ENCODE measurements around the gene POLR2M. TPM values are rescaled to one million over a fixed set of nuclear protein-coding genes. Genes with fewer than 3 reads are reported as not detected.

The POLR2M gene
- polyA plus RNA-seq, 1 donor from 2014 or later: 204 TPM

GRCh38 chr15:57675481-57676181, 30.9 kb upstream of the POLR2M start:
- H3K27me3 ChIP-seq (ENCODE audit: insufficient read depth, low read depth, low read length): no peaks in the 10 kb centered on the region
- no peak overlapping the region for H3K4me3 ChIP-seq (ENCODE audit: low read length)
- no peaks in the 10 kb centered on the region for H4K20me1 ChIP-seq (ENCODE audit: insufficient read depth)
- no peaks in the 10 kb centered on the region for H3K9me3 ChIP-seq (ENCODE audit: low read length)
- no peaks in the 10 kb centered on the region for H3K79me2 ChIP-seq (replicated peaks; ENCODE audit: insufficient read depth, low read length)
- no peaks in the 10 kb centered on the region for H3K9me2 ChIP-seq (ENCODE audit: insufficient read depth, low read length)
- no peaks in the 10 kb centered on the region for H3K36me3 ChIP-seq (ENCODE audit: insufficient read depth, low read length)
- no peak overlapping the region for H3K4me2 ChIP-seq (ENCODE audit: low read length)
- H3F3A ChIP-seq (ENCODE audit: insufficient read depth, low read length, poor library complexity, severe bottlenecking): no peaks in the 10 kb centered on the region
- no peak for TF ChIP-seq EP300 (conservative IDR thresholded peaks at IDR 0.05; ENCODE audit: poor library complexity, severe bottlenecking)
- TF ChIP-seq RAD21 (conservative IDR thresholded peaks at IDR 0.05): no peak
- TF ChIP-seq TAF1 (IDR thresholded peaks at IDR 0.05; ENCODE audit: low read depth): no peak
- TF ChIP-seq POLR2AphosphoS5 (IDR thresholded peaks at IDR 0.05): no peak
- TF ChIP-seq REST (IDR thresholded peaks at IDR 0.05; ENCODE audit: borderline replicate concordance): no peak
- TF ChIP-seq, protein P1, sequence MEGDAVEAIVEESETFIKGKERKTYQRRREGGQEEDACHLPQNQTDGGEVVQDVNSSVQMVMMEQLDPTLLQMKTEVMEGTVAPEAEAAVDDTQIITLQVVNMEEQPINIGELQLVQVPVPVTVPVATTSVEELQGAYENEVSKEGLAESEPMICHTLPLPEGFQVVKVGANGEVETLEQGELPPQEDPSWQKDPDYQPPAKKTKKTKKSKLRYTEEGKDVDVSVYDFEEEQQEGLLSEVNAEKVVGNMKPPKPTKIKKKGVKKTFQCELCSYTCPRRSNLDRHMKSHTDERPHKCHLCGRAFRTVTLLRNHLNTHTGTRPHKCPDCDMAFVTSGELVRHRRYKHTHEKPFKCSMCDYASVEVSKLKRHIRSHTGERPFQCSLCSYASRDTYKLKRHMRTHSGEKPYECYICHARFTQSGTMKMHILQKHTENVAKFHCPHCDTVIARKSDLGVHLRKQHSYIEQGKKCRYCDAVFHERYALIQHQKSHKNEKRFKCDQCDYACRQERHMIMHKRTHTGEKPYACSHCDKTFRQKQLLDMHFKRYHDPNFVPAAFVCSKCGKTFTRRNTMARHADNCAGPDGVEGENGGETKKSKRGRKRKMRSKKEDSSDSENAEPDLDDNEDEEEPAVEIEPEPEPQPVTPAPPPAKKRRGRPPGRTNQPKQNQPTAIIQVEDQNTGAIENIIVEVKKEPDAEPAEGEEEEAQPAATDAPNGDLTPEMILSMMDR (IDR thresholded peaks at IDR 0.05; ENCODE audit: poor library complexity, severe bottlenecking): no peak
- TF ChIP-seq MXI1 (conservative IDR thresholded peaks at IDR 0.05; ENCODE audit: poor library complexity, severe bottlenecking): no peak
- TF ChIP-seq SMC3 (conservative IDR thresholded peaks at IDR 0.05; ENCODE audit: poor library complexity): no peak
- TF ChIP-seq EZH2 (IDR thresholded peaks at IDR 0.05; ENCODE audit: borderline replicate concordance, insufficient read depth, low read length, poor library complexity, severe bottlenecking): no peak
- no peak overlapping the region for H3K27ac ChIP-seq (ENCODE audit: low read length)
- no peak overlapping the region for H2AFZ ChIP-seq (ENCODE audit: low read depth, low read length)
- H3K9ac ChIP-seq (ENCODE audit: low read length): no peak overlapping the region

GRCh38 chr15:57676585-57676984, 29.9 kb upstream of the POLR2M start:
- Histone ChIP-seq H3K9me3 (ENCODE audit: low read length) (no peaks in the 10 kb centered on the region), H3K36me3 (ENCODE audit: insufficient read depth, low read length) (no peaks in the 10 kb centered on the region), H3K9me2 (ENCODE audit: insufficient read depth, low read length) (no peaks in the 10 kb centered on the region), H4K20me1 (ENCODE audit: insufficient read depth) (no peaks in the 10 kb centered on the region), H3K4me3 (ENCODE audit: low read length) (no peak overlapping the region), H3K27ac (ENCODE audit: low read length) (no peak overlapping the region), H3K9ac (ENCODE audit: low read length) (no peak overlapping the region), H3F3A (ENCODE audit: insufficient read depth, low read length, poor library complexity, severe bottlenecking) (no peaks in the 10 kb centered on the region), H3K27me3 (ENCODE audit: insufficient read depth, low read depth, low read length) (no peaks in the 10 kb centered on the region), H2AFZ (ENCODE audit: low read depth, low read length) (no peak overlapping the region), H3K79me2 (replicated peaks; ENCODE audit: insufficient read depth, low read length) (no peaks in the 10 kb centered on the region), H3K4me2 (ENCODE audit: low read length) (no peak overlapping the region)
- TF ChIP-seq REST (IDR thresholded peaks at IDR 0.05; ENCODE audit: borderline replicate concordance) (no peak), POLR2AphosphoS5 (IDR thresholded peaks at IDR 0.05) (no peak), EP300 (conservative IDR thresholded peaks at IDR 0.05; ENCODE audit: poor library complexity, severe bottlenecking) (no peak), TAF1 (IDR thresholded peaks at IDR 0.05; ENCODE audit: low read depth) (no peak), MXI1 (conservative IDR thresholded peaks at IDR 0.05; ENCODE audit: poor library complexity, severe bottlenecking) (no peak), SMC3 (conservative IDR thresholded peaks at IDR 0.05; ENCODE audit: poor library complexity) (no peak), EZH2 (IDR thresholded peaks at IDR 0.05; ENCODE audit: borderline replicate concordance, insufficient read depth, low read length, poor library complexity, severe bottlenecking) (no peak), RAD21 (conservative IDR thresholded peaks at IDR 0.05) (no peak)
- TF ChIP-seq, protein P1 (IDR thresholded peaks at IDR 0.05; ENCODE audit: poor library complexity, severe bottlenecking): no peak
